ENCODE data around the gene CTU1. TPM values are rescaled to one million over a fixed set of nuclear protein-coding genes. Genes with fewer than 3 reads are reported as not detected.
"Not testable (repeated sequence)": the region's sequence is repeated elsewhere in the genome, so short reads cannot be mapped to it uniquely, and the experiment has no call there.

The CTU1 gene
- polyA plus RNA-seq (2013, experiment 1 of 2) = 4.0 TPM
- polyA plus RNA-seq (2013, experiment 2 of 2) = 4.8 TPM

GRCh38 chr19:51108066-51108804 lies at the start of gene CTU1:
CTU1 (minus strand) TSS chr19:51108409; CDS start chr19:51104569, 3,840 bp downstream.
- no peaks in the 10 kb centered on the region for H3K9me3 ChIP-seq (ENCODE audit: insufficient read depth, low read depth, low read length)
- H3K27me3 ChIP-seq (ENCODE audit: insufficient read depth, low read length) = peaks cover 17% of the 10 kb centered on the region; the same call in 1 of the 2 replicates
- H3K27ac ChIP-seq (ENCODE audit: low read depth, low read length) = no peak within 1 kb of the TSS
- no peaks in the 10 kb centered on the region for H3K36me3 ChIP-seq (ENCODE audit: insufficient read depth, low read length)
- peak within 1 kb of the TSS; percentile 67 for H3K9ac ChIP-seq (ENCODE audit: low read depth, low read length)
- peak within 1 kb of the TSS; percentile 73 for H3K4me3 ChIP-seq (ENCODE audit: low read length)
- WGBS = under 1% methylated on average over 43 of the region's 43 CpGs
- peaks cover 3% of the 10 kb centered on the region; the same call in 1 of the 2 replicates for H3K4me1 ChIP-seq (ENCODE audit: insufficient read depth, low read length)

GRCh38 chr19:51157265-51157664 lies 49.1 kb upstream of the CTU1 start:
- no peaks in the 10 kb centered on the region for H3K4me1 ChIP-seq (ENCODE audit: insufficient read depth, low read length)
- no peak overlapping the region for H3K27ac ChIP-seq (ENCODE audit: low read depth, low read length)
- no peak overlapping the region for H3K9ac ChIP-seq (ENCODE audit: low read depth, low read length)
- H3K9me3 ChIP-seq (ENCODE audit: insufficient read depth, low read depth, low read length) = no peaks in the 10 kb centered on the region
- H3K36me3 ChIP-seq (ENCODE audit: insufficient read depth, low read length) = no peaks in the 10 kb centered on the region
- 85% methylated on average over 2 of the region's 2 CpGs for WGBS
- H3K27me3 ChIP-seq (ENCODE audit: insufficient read depth, low read length) = no peaks in the 10 kb centered on the region
- no peak overlapping the region for H3K4me3 ChIP-seq (ENCODE audit: low read length)

GRCh38 chr19:51156710-51157109 lies 48.5 kb upstream of the CTU1 start:
- Histone ChIP-seq H3K9ac (ENCODE audit: low read depth, low read length) (no peak overlapping the region), H3K27me3 (ENCODE audit: insufficient read depth, low read length) (no peaks in the 10 kb centered on the region), H3K4me3 (ENCODE audit: low read length) (no peak overlapping the region), H3K27ac (ENCODE audit: low read depth, low read length) (no peak overlapping the region), H3K9me3 (ENCODE audit: insufficient read depth, low read depth, low read length) (no peaks in the 10 kb centered on the region), H3K4me1 (ENCODE audit: insufficient read depth, low read length) (no peaks in the 10 kb centered on the region), H3K36me3 (ENCODE audit: insufficient read depth, low read length) (no peaks in the 10 kb centered on the region)
- WGBS = 79% methylated on average over 2 of the region's 2 CpGs

- no peaks in the 10 kb centered on the region for H3K27me3 ChIP-seq (ENCODE audit: insufficient read depth, low read length)
- no peaks in the 10 kb centered on the region for H3K4me1 ChIP-seq (ENCODE audit: insufficient read depth, low read length)
- no peak overlapping the region for H3K9ac ChIP-seq (ENCODE audit: low read depth, low read length)
- H3K36me3 ChIP-seq (ENCODE audit: insufficient read depth, low read length) = no peaks in the 10 kb centered on the region
- H3K9me3 ChIP-seq (ENCODE audit: insufficient read depth, low read depth, low read length) = no peaks in the 10 kb centered on the region
- WGBS = 90% methylated on average over 3 of the region's 3 CpGs
- no peak overlapping the region for H3K4me3 ChIP-seq (ENCODE audit: low read length)
- no peak overlapping the region for H3K27ac ChIP-seq (ENCODE audit: low read depth, low read length)
Measured at GRCh38 chr19:51150627-51151026, 42.4 kb upstream of the CTU1 start.

GRCh38 chr19:51148580-51148979 lies 40.4 kb upstream of the CTU1 start:
- H3K4me3 ChIP-seq (ENCODE audit: low read length) = no peak overlapping the region
- no peaks in the 10 kb centered on the region for H3K36me3 ChIP-seq (ENCODE audit: insufficient read depth, low read length)
- H3K9me3 ChIP-seq (ENCODE audit: insufficient read depth, low read depth, low read length) = no peaks in the 10 kb centered on the region
- 93% methylated on average over 3 of the region's 3 CpGs for WGBS
- H3K4me1 ChIP-seq (ENCODE audit: insufficient read depth, low read length) = no peaks in the 10 kb centered on the region
- H3K9ac ChIP-seq (ENCODE audit: low read depth, low read length) = no peak overlapping the region
- H3K27ac ChIP-seq (ENCODE audit: low read depth, low read length) = no peak overlapping the region
- H3K27me3 ChIP-seq (ENCODE audit: insufficient read depth, low read length) = no peaks in the 10 kb centered on the region

GRCh38 chr19:51147663-51148062 lies 39.5 kb upstream of the CTU1 start:
- H3K27ac ChIP-seq (ENCODE audit: low read depth, low read length) = no peak overlapping the region
- H3K36me3 ChIP-seq (ENCODE audit: insufficient read depth, low read length) = no peaks in the 10 kb centered on the region
- H3K27me3 ChIP-seq (ENCODE audit: insufficient read depth, low read length) = no peaks in the 10 kb centered on the region
- 100% methylated on average over 1 of the region's 1 CpG for WGBS
- H3K4me3 ChIP-seq (ENCODE audit: low read length) = no peak overlapping the region
- H3K4me1 ChIP-seq (ENCODE audit: insufficient read depth, low read length) = no peaks in the 10 kb centered on the region
- no peaks in the 10 kb centered on the region for H3K9me3 ChIP-seq (ENCODE audit: insufficient read depth, low read depth, low read length)
- H3K9ac ChIP-seq (ENCODE audit: low read depth, low read length) = no peak overlapping the region

- Histone ChIP-seq H3K27ac (ENCODE audit: low read depth, low read length) (no peak overlapping the region), H3K9me3 (ENCODE audit: insufficient read depth, low read depth, low read length) (no peaks in the 10 kb centered on the region), H3K36me3 (ENCODE audit: insufficient read depth, low read length) (no peaks in the 10 kb centered on the region), H3K4me3 (ENCODE audit: low read length) (no peak overlapping the region), H3K4me1 (ENCODE audit: insufficient read depth, low read length) (no peaks in the 10 kb centered on the region), H3K9ac (ENCODE audit: low read depth, low read length) (no peak overlapping the region), H3K27me3 (ENCODE audit: insufficient read depth, low read length) (no peaks in the 10 kb centered on the region)
- 90% methylated on average over 7 of the region's 7 CpGs for WGBS
Measured at GRCh38 chr19:51146751-51147150, 38.5 kb upstream of the CTU1 start.

GRCh38 chr19:51145916-51146493 lies 37.8 kb upstream of the CTU1 start:
- WGBS = 67% methylated on average over 3 of the region's 4 CpGs
- Histone ChIP-seq H3K9me3 (ENCODE audit: insufficient read depth, low read depth, low read length) (no peaks in the 10 kb centered on the region), H3K36me3 (ENCODE audit: insufficient read depth, low read length) (no peaks in the 10 kb centered on the region), H3K9ac (ENCODE audit: low read depth, low read length) (no peak overlapping the region), H3K4me1 (ENCODE audit: insufficient read depth, low read length) (peaks cover 4% of the 10 kb centered on the region; the same call in 1 of the 2 replicates), H3K4me3 (ENCODE audit: low read length) (no peak overlapping the region), H3K27ac (ENCODE audit: low read depth, low read length) (no peak overlapping the region), H3K27me3 (ENCODE audit: insufficient read depth, low read length) (no peaks in the 10 kb centered on the region)

- no peak overlapping the region for H3K4me3 ChIP-seq (ENCODE audit: low read length)
- H3K36me3 ChIP-seq (ENCODE audit: insufficient read depth, low read length) = no peaks in the 10 kb centered on the region
- H3K4me1 ChIP-seq (ENCODE audit: insufficient read depth, low read length) = peaks cover 12% of the 10 kb centered on the region
- H3K27me3 ChIP-seq (ENCODE audit: insufficient read depth, low read length) = no peaks in the 10 kb centered on the region
- H3K27ac ChIP-seq (ENCODE audit: low read depth, low read length) = no peak overlapping the region
- 91% methylated on average over 11 of the region's 11 CpGs for WGBS
- H3K9ac ChIP-seq (ENCODE audit: low read depth, low read length) = no peak overlapping the region
- H3K9me3 ChIP-seq (ENCODE audit: insufficient read depth, low read depth, low read length) = no peaks in the 10 kb centered on the region
Measured at GRCh38 chr19:51144482-51145045, 36.4 kb upstream of the CTU1 start.

- Histone ChIP-seq H3K9ac (ENCODE audit: low read depth, low read length) (no peak overlapping the region), H3K27me3 (ENCODE audit: insufficient read depth, low read length) (no peaks in the 10 kb centered on the region), H3K4me3 (ENCODE audit: low read length) (no peak overlapping the region), H3K9me3 (ENCODE audit: insufficient read depth, low read depth, low read length) (no peaks in the 10 kb centered on the region), H3K4me1 (ENCODE audit: insufficient read depth, low read length) (peaks cover 12% of the 10 kb centered on the region), H3K36me3 (ENCODE audit: insufficient read depth, low read length) (no peaks in the 10 kb centered on the region), H3K27ac (ENCODE audit: low read depth, low read length) (no peak overlapping the region)
- WGBS = 98% methylated on average over 5 of the region's 5 CpGs
Measured at GRCh38 chr19:51143486-51143885, 35.3 kb upstream of the CTU1 start.

GRCh38 chr19:51142809-51143475 lies 34.7 kb upstream of the CTU1 start:
- H3K27me3 ChIP-seq (ENCODE audit: insufficient read depth, low read length); H3K27ac ChIP-seq (ENCODE audit: low read depth, low read length); H3K4me3 ChIP-seq (ENCODE audit: low read length); H3K9ac ChIP-seq (ENCODE audit: low read depth, low read length); H3K36me3 ChIP-seq (ENCODE audit: insufficient read depth, low read length); H3K9me3 ChIP-seq (ENCODE audit: insufficient read depth, low read depth, low read length): not testable (repeated sequence)
- WGBS = 84% methylated on average over 10 of the region's 15 CpGs
- peaks cover 12% of the 10 kb centered on the region for H3K4me1 ChIP-seq (ENCODE audit: insufficient read depth, low read length)

Data from HUES64 (cell line).